ENCODE results near the gene IPO7. TPM values are rescaled to one million over a fixed set of nuclear protein-coding genes. Genes with fewer than 3 reads are reported as not detected.
A peak's percentile ranks its signal among the peaks of the same experiment; 100 is the strongest.

IPO7 gene
- total and polyA plus RNA-seq, 2 of the 13 experiments (the other 11 are each of a cell fraction or from before 2014, with no cell fraction given) = 59.4 to 98.4 TPM

GRCh38 chr11:9461063-9461759, 76.8 kb downstream of the IPO7 start (continued):
- TF ChIP-seq ZNF30 (CRISPR knock-in tag; IDR thresholded peaks at IDR 0.05) = no peak
- peak; percentile 56; the same call in 1 of the 2 replicates for TF ChIP-seq ZFP36L1 (CRISPR knock-in tag; IDR thresholded peaks at IDR 0.05)
- no peak for TF ChIP-seq AKNA (CRISPR knock-in tag; IDR thresholded peaks at IDR 0.05; ENCODE audit: borderline replicate concordance)
- TF ChIP-seq ZNF546 (CRISPR knock-in tag; conservative IDR thresholded peaks at IDR 0.05) = no peak
- TF ChIP-seq ZKSCAN1 (IDR thresholded peaks at IDR 0.05; ENCODE audit: low read length) = no peak
- TF ChIP-seq KMT2B (CRISPR knock-in tag; IDR thresholded peaks at IDR 0.05) = no peak; the same call in 1 of the 2 replicates
- TF ChIP-seq ZNF383 (CRISPR knock-in tag; IDR thresholded peaks at IDR 0.05; ENCODE audit: borderline replicate concordance) = no peak
- TF ChIP-seq ZNF512B (CRISPR knock-in tag; IDR thresholded peaks at IDR 0.05; ENCODE audit: borderline replicate concordance) = no peak
- no peak for TF ChIP-seq TAF15 (IDR thresholded peaks at IDR 0.05; ENCODE audit: low read depth, low read length, poor library complexity, severe bottlenecking)
- TF ChIP-seq RXRB (CRISPR knock-in tag; IDR thresholded peaks at IDR 0.05; ENCODE audit: borderline replicate concordance) = no peak; the same call in 1 of the 2 replicates
- TF ChIP-seq ZNF878 (CRISPR knock-in tag; IDR thresholded peaks at IDR 0.05) = peak; percentile 46; the same call in 1 of the 2 replicates
- no peak for TF ChIP-seq CBX2 (IDR thresholded peaks at IDR 0.05; ENCODE audit: low read depth, low read length)
- TF ChIP-seq CBX2 (CRISPR knock-in tag; IDR thresholded peaks at IDR 0.05; ENCODE audit: low read depth) = no peak
- TF ChIP-seq RCOR2 (CRISPR knock-in tag; IDR thresholded peaks at IDR 0.05) = no peak
- TF ChIP-seq KLF16 (CRISPR knock-in tag; IDR thresholded peaks at IDR 0.05) = no peak
- no peak for TF ChIP-seq ZNF275 (CRISPR knock-in tag; IDR thresholded peaks at IDR 0.05; ENCODE audit: borderline replicate concordance)
- TF ChIP-seq ZSCAN9 (CRISPR knock-in tag; IDR thresholded peaks at IDR 0.05; ENCODE audit: borderline replicate concordance) = 0 out of 2 replicates have a peak, but pooled peaks have one; percentile 17
- TF ChIP-seq ZNF607 (CRISPR knock-in tag; IDR thresholded peaks at IDR 0.05; ENCODE audit: borderline replicate concordance) = no peak; the same call in 1 of the 2 replicates
- no peak for TF ChIP-seq RELA (CRISPR knock-in tag; IDR thresholded peaks at IDR 0.05)
- TF ChIP-seq ZNF557 (CRISPR knock-in tag; IDR thresholded peaks at IDR 0.05) = no peak
- TF ChIP-seq NR2F6 (IDR thresholded peaks at IDR 0.05) = no peak
- no peak for TF ChIP-seq NR2F6 (CRISPR knock-in tag; IDR thresholded peaks at IDR 0.05)
- TF ChIP-seq ZFP37 (CRISPR knock-in tag; IDR thresholded peaks at IDR 0.05; ENCODE audit: borderline replicate concordance) = no peak

Measured in HepG2 (cell line).